MCF 10A (cell line): ENCODE measurements around the gene PSME1. TPM values are rescaled to one million over a fixed set of nuclear protein-coding genes. Genes with fewer than 3 reads are reported as not detected.

Experiments used
- BruUV-seq: library from RNA; stranded (reverse); fragments of 400-500 nt; replicated peaks from 2 replicates; lab custom pipeline; 2021; lab: Mats Ljungman, UMichigan
- CTCF ChIA-PET: fragments of 300-600 bp; sonication (Branson Sonifier 250); formaldehyde crosslinking; extraction: SDS; loops from one replicate; lab custom pipeline; 2021; ENCODE audit warnings: antibody characterized with exemption, inconsistent platforms; lab: Yijun Ruan, JAX
- POLR2A ChIA-PET: fragments of 300-600, 350-650 bp; sonication (Branson Sonifier 250); formaldehyde crosslinking; extraction: SDS; loops from one replicate; lab custom pipeline; 2020; ENCODE audit warnings: antibody characterized with exemption, inconsistent platforms; lab: Yijun Ruan, JAX
- DNase-seq: peaks from one replicate; pipeline ENCODE4 v3.0.0-alpha.2; 2018; ENCODE audit not compliant: unreplicated experiment
- H3K27ac Mint-ChIP-seq: one replicate; pipeline ENCODE4 v1.8.0; 2022; ENCODE audit warnings: mild to moderate bottlenecking, low read depth, mixed read lengths; ENCODE audit not compliant: unreplicated experiment
- H3K27me3 Mint-ChIP-seq: one replicate; pipeline ENCODE4 v1.8.0; 2022; ENCODE audit warnings: mixed read lengths; ENCODE audit not compliant: insufficient read depth, unreplicated experiment
- H3K36me3 Mint-ChIP-seq: one replicate; pipeline ENCODE4 v1.8.0; 2022; ENCODE audit warnings: mild to moderate bottlenecking, moderate library complexity, mixed read lengths; ENCODE audit not compliant: insufficient read depth, unreplicated experiment
- H3K4me1 Mint-ChIP-seq: one replicate; pipeline ENCODE4 v1.8.0; 2022; ENCODE audit warnings: mixed read lengths; ENCODE audit not compliant: insufficient read depth, unreplicated experiment
- H3K4me3 Mint-ChIP-seq: one replicate; pipeline ENCODE4 v1.8.0; 2022; ENCODE audit warnings: mild to moderate bottlenecking, moderate library complexity, mixed read lengths; ENCODE audit not compliant: unreplicated experiment
- H3K9me3 Mint-ChIP-seq: one replicate; pipeline ENCODE4 v1.8.0; 2022; ENCODE audit warnings: mixed read lengths; ENCODE audit not compliant: unreplicated experiment
- intact Hi-C: fragments of 100-400 bp; cut with micrococcal nuclease; formaldehyde crosslinking; loops from 2 replicates; pipeline ENCODE4 v1.14.1; 2022
- total RNA-seq: library from RNA; stranded (reverse); gene quantifications from 2 replicates; pipeline ENCODE4 v1.2.3, GENCODE V29; 2022
- TF ChIP-seq, protein P1 (sequence below): fragments of 200-600 bp; IDR thresholded peaks from one replicate; pipeline ENCODE4 v1.8.0; 2022; ENCODE audit warnings: antibody characterized with exemption, mild to moderate bottlenecking; ENCODE audit not compliant: unreplicated experiment

Gene PSME1
- total RNA-seq, 1 experiment from 2014 or later, result 126 TPM

DNA sequence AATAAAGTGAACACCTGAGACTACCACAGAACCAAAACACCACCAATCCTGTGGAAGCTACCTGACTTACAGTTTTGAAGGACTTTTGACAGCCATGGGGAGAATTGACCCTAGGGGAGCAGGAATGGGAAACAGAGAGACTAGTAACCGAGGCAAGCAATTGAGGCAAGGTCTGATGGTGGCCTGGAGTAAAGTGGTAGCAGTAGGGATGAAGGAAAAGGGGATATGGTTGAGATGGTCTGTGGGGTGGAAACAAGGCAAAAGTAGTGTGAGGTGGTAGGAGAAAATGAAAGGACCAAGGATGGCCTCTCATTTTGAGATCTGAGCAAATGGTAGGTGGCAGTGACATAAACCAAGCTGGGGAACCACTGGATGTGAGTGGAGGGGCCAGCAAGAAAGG lies 20.8 kb downstream of the PSME1 start:
- no peak overlapping the region for H3K4me3 Mint-ChIP-seq
- ChIA-PET CTCF (interaction anchor here (1.0 to 6.8 kb wide), 2 partner anchors 9 to 31 kb away, joined by 3 to 141 read pairs; partner anchors contain the start of genes PSME2 and RNF31), POLR2A (interaction anchor here (0.7 to 4.6 kb wide), 4 partner anchors 10 to 43 kb away, joined by 3 to 14 read pairs (median 4); partner anchors contain the start of genes PSME2 and RNF31)
- no peak for DNase-seq
- peaks cover 11% of the 10 kb centered on the region for H3K4me1 Mint-ChIP-seq
- H3K27ac Mint-ChIP-seq, result no peak overlapping the region
- H3K9me3 Mint-ChIP-seq, result no peaks in the 10 kb centered on the region
- no TSS peak for BruUV-seq
- no peaks in the 10 kb centered on the region for H3K27me3 Mint-ChIP-seq
- peaks cover 81% of the 10 kb centered on the region for H3K36me3 Mint-ChIP-seq
- TF ChIP-seq, protein P1, sequence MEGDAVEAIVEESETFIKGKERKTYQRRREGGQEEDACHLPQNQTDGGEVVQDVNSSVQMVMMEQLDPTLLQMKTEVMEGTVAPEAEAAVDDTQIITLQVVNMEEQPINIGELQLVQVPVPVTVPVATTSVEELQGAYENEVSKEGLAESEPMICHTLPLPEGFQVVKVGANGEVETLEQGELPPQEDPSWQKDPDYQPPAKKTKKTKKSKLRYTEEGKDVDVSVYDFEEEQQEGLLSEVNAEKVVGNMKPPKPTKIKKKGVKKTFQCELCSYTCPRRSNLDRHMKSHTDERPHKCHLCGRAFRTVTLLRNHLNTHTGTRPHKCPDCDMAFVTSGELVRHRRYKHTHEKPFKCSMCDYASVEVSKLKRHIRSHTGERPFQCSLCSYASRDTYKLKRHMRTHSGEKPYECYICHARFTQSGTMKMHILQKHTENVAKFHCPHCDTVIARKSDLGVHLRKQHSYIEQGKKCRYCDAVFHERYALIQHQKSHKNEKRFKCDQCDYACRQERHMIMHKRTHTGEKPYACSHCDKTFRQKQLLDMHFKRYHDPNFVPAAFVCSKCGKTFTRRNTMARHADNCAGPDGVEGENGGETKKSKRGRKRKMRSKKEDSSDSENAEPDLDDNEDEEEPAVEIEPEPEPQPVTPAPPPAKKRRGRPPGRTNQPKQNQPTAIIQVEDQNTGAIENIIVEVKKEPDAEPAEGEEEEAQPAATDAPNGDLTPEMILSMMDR, result no peak
- intact Hi-C loops, result no loop called here

DNA sequence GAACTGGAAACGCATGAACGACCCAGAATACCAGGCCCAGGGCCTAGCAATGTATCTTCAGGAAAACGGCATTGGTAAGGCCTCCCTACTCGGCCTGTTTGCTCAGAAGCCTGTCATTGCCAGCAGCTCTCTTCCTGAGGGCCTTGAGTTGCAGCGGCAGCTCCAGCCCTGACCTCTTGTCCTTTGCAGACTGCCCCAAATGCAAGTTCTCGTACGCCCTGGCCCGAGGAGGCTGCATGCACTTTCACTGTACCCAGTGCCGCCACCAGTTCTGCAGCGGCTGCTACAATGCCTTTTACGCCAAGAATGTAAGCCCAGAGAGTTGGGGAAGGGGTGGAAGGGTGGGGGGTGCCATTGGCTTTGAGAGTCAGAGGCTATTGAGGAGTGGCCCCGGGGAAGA lies 21.3 kb downstream of the PSME1 start:
- Mint-ChIP-seq H3K27me3 (no peaks in the 10 kb centered on the region), H3K4me3 (no peak overlapping the region), H3K36me3 (peaks cover 81% of the 10 kb centered on the region), H3K4me1 (peaks cover 11% of the 10 kb centered on the region), H3K9me3 (no peaks in the 10 kb centered on the region), H3K27ac (no peak overlapping the region)
- TF ChIP-seq, protein P1, result no peak
- intact Hi-C loops, result no loop called here
- ChIA-PET CTCF (interaction anchor here (1.0 to 6.8 kb wide), 2 partner anchors 9 to 31 kb away, joined by 3 to 141 read pairs; partner anchors contain the start of genes PSME2 and RNF31), POLR2A (interaction anchor here (0.8 to 4.6 kb wide), 3 partner anchors 10 to 44 kb away, joined by 3 to 14 read pairs (median 3); partner anchors contain the start of genes PSME2 and RNF31)
- DNase-seq, result no peak
- no TSS peak for BruUV-seq

DNA sequence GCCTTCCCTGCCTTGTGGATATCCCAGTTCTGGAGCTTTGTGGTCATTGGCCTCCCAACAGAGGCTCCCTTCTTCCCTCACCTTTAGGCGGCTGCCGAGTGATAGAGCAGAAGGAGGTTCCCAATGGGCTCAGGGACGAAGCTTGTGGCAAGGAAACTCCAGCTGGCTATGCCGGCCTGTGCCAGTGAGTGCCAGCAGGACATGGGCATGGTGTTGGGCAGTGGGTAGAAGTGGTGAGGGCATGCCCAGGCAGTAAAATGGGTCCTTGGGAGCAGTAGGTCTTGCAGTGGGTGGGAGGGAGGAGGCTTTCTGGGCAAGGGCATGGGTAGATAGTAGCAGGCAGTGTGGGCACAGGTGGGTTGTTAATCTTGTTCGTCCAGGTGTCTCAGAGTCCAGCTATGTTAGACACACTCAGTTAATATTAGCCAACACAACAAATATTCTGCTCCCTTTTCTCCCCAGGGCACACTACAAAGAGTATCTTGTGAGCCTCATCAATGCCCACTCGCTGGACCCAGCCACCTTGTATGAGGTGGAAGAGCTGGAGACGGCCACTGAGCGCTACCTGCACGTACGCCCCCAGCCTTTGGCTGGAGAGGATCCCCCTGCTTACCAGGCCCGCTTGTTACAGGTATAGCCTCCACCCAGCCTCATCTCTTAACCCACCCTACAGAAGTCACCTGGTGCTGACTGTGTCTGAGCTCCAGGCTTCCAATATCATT lies 23.9 kb downstream of the PSME1 start:
- no peaks in the 10 kb centered on the region for H3K9me3 Mint-ChIP-seq
- no TSS peak for BruUV-seq
- intact Hi-C loops, result loop anchor here (2.0 to 5.0 kb wide), 3 partner anchors 13 to 145 kb away; partner anchors contain the start of genes PCK2, PSME2 and RNF31
- H3K27ac Mint-ChIP-seq, result no peak overlapping the region
- ChIA-PET CTCF (interaction anchor here (0.7 to 6.8 kb wide), 28 partner anchors 10 to 160 kb away, joined by 3 to 141 read pairs (median 5); partner anchors contain the start of genes CHMP4A, CIDEB, DCAF11 and IPO4), POLR2A (interaction anchor here (0.7 to 3.7 kb wide), 5 partner anchors 10 to 73 kb away, joined by 3 to 30 read pairs (median 5); partner anchors contain the start of genes DCAF11, GMPR2, NRL and PSME2)
- H3K36me3 Mint-ChIP-seq, result peaks cover 75% of the 10 kb centered on the region
- no peaks in the 10 kb centered on the region for H3K27me3 Mint-ChIP-seq
- TF ChIP-seq, protein P1, result no peak
- no peak overlapping the region for H3K4me3 Mint-ChIP-seq
- no peak for DNase-seq
- H3K4me1 Mint-ChIP-seq, result peaks cover 11% of the 10 kb centered on the region

DNA sequence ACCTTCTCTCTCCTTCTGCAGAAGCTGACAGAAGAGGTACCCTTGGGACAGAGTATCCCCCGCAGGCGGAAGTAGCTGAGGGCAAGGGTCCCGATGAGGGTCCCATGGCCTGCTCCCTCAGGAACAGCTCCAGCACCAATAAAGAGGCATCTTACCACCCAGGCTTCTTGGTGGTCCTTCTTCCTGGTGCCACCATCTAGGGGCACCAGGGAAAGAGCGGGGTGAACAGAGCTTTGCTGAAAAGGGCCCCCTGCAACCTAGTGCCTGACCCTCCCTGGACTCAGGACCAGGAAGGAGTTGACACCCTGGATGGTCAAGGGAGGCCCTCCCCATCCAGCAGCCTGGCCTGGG lies 24.5 kb downstream of the PSME1 start:
- Mint-ChIP-seq H3K27ac (no peak overlapping the region), H3K27me3 (no peaks in the 10 kb centered on the region), H3K4me1 (peaks cover 11% of the 10 kb centered on the region), H3K9me3 (no peaks in the 10 kb centered on the region), H3K36me3 (peaks cover 75% of the 10 kb centered on the region), H3K4me3 (peak overlapping the region; percentile 88)
- no TSS peak for BruUV-seq
- intact Hi-C loops, result loop anchor here (2.0 to 5.0 kb wide), 3 partner anchors 14 to 146 kb away; partner anchors contain the start of genes PCK2, PSME2 and RNF31
- CTCF ChIA-PET, result interaction anchor here (0.7 to 6.8 kb wide), 30 partner anchors 9 to 160 kb away, joined by 3 to 141 read pairs (median 4); partner anchors contain the start of genes CHMP4A, CIDEB, DCAF11 and IPO4
- POLR2A ChIA-PET, result interaction anchor here (0.7 to 3.7 kb wide), 8 partner anchors 9 to 73 kb away, joined by 3 to 30 read pairs (median 10); partner anchors contain the start of genes DCAF11, EMC9, GMPR2 and IPO4
- TF ChIP-seq, protein P1, result no peak
- DNase-seq, result no peak
